ENCODE measurements around the gene SEC24B. TPM values are rescaled to one million over a fixed set of nuclear protein-coding genes. Genes with fewer than 3 reads are reported as not detected.
"Not testable (repeated sequence)": the region's sequence is repeated elsewhere in the genome, so short reads cannot be mapped to it uniquely, and the experiment has no call there.

SEC24B gene
- total RNA-seq, 1 experiment from 2014 or later, result 21.7 TPM

DNA sequence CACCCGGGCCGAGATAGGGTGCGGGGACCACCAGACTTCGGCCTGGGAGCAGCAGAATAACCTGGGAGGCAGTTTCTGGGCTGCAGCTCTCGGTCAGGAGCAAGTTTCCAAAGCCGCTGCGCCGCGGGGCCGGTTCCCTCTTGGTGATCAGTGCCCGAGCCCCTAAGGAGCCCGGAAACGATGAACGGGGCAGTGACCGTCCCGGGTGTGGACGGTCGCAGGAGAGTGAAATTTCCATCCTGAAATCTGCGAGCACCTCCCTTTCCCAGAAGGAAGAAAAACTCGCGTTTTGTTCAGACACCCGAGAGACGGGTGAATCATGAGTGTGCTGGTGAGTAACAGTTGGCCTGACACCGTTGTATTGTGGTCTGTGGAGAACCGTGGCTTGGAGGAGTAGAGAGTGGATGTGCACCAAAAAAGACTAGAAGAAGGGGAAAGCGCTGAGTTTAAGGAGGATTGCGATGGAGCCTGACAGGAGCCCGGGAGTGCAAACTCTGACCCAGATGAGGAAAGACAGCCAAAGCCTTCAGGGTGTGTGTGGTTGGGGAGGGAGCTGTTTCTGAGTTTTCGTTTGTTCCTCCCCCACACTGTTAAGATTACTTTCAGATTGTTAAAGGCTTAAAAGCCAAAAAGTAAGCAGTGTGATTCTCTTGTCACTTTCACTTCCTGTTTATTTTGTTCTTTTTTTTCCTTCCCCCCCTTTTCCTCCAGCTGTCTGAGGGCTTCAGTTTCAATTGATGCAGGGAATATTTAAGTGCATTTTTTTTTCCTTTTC is 127.3 kb downstream of the SEC24B start:
- peak; percentile 75 for DNase-seq
- H3K27me3 ChIP-seq (ENCODE audit: control insufficient read depth, insufficient read depth, low read length), result peaks cover 2% of the 10 kb centered on the region; the same call in 1 of the 2 replicates

DNA sequence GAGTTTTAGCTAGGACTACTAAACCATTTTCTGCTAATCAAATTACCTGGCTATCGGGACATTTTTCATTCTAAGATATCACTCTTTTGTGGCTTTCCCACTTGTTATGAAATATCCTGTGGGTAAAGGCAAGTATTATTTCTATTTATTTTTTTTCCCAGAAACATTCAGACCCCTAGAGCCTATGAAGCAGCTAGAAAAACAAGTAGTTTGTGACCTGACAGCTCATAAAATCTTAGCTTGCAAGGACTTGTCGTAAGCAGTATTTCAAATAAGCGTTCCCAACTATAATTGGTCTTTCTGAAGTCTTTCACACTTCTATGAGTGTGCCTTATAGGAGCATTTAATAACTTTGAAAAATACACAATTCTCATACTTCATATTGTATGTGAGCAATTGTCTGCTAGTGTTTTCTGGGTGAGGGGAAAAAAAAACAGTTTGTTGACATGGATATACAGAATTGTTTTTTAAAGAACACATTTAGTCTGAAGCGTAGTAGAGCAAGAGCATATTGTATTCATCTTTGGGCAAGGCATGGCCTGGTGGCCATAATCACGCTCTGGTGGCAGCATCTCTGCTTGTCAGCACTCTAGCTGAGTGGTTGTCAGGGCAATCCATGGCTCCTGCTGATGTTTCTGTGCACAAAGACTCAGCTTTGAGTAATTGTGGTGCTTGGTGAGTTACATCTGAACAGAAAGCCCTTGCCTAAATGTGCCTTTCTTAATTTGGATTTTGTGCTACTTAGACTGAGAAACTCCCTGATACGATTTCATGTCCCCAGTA is 129.0 kb downstream of the SEC24B start:
- no peak for DNase-seq
- Histone ChIP-seq H3K4me3 (ENCODE audit: insufficient read depth, low read depth, low read length) (no peak overlapping the region), H3K36me3 (replicated peaks; ENCODE audit: control insufficient read depth, insufficient read depth, low read length) (no peaks in the 10 kb centered on the region), H3K27me3 (ENCODE audit: control insufficient read depth, insufficient read depth, low read length) (peaks cover 2% of the 10 kb centered on the region; the same call in 1 of the 2 replicates)

More for the DNA sequence above, 127.3 kb downstream of the SEC24B start:
- Histone ChIP-seq H3K36me3 (replicated peaks; ENCODE audit: control insufficient read depth, insufficient read depth, low read length) (no peaks in the 10 kb centered on the region), H3K4me3 (ENCODE audit: insufficient read depth, low read depth, low read length) (peak overlapping the region; percentile 60)

DNA sequence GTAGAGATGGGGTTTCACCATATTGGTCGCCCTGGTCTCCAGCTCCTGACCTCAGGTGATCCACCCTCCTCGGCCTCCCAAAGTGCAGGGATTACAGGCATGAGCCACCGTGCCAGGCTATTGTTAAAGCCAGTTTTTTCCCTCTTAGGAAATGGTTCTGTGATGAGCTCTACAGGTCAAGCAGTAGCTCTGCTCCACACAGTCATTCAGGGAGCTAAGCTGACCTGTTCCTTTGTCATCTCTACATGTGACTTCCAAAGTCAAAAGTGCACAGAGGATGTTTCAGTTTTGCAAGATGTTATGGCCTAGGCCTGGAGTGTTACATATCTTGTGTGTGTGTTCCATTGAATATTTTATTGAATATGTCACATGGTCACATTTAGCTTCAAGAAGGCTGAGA is 137.9 kb downstream of the SEC24B start:
- no peak for DNase-seq
- Histone ChIP-seq H3K36me3 (replicated peaks; ENCODE audit: control insufficient read depth, insufficient read depth, low read length) (no peaks in the 10 kb centered on the region), H3K4me3 (ENCODE audit: insufficient read depth, low read depth, low read length) (no peak overlapping the region), H3K27me3 (ENCODE audit: control insufficient read depth, insufficient read depth, low read length) (no peaks in the 10 kb centered on the region)

DNA sequence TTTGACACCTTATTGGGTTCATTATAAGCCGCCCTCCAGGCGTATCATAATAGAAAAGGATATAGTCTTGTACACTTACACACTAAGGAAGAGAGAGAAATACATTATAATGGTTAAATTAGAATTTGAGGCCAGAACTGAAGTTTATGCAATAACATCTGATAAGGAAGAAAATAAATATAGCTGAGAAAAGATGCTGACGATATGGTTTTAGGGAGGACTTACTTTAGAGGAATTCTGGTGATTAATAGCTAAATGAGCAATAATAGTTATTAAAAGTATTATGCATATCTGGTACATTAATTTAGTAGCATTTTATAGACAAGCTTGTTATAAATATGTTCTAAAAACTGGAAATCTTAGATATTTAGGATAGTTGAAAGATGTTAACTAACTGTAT is 138.5 kb downstream of the SEC24B start:
- no peaks in the 10 kb centered on the region for H3K36me3 ChIP-seq (replicated peaks; ENCODE audit: control insufficient read depth, insufficient read depth, low read length)
- no peak overlapping the region for H3K4me3 ChIP-seq (ENCODE audit: insufficient read depth, low read depth, low read length)
- no peak for DNase-seq
- H3K27me3 ChIP-seq (ENCODE audit: control insufficient read depth, insufficient read depth, low read length), result no peaks in the 10 kb centered on the region

DNA sequence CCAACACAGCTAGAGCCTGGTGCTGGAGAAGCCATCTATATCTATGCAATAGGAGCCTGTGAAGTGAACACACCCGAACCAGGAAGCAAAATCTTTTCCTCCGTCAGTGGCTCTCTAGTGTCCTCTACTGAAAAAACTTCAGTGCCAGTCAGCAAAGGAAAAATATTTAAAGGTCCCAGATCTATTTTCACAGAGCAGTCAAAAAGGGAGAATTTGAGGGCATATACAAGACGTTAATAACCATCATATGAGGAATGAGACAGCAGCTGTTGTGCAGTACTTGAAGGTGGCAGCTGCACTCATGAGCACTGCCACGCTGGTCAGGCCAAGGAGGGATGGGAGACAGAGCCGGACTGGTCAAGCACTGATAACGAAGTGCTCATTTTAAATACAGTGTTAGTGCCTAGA is 140.8 kb downstream of the SEC24B start:
- Histone ChIP-seq H3K4me3 (ENCODE audit: insufficient read depth, low read depth, low read length) (no peak overlapping the region), H3K36me3 (replicated peaks; ENCODE audit: control insufficient read depth, insufficient read depth, low read length) (no peaks in the 10 kb centered on the region), H3K27me3 (ENCODE audit: control insufficient read depth, insufficient read depth, low read length) (no peaks in the 10 kb centered on the region)
- peak; percentile 39 for DNase-seq

DNA sequence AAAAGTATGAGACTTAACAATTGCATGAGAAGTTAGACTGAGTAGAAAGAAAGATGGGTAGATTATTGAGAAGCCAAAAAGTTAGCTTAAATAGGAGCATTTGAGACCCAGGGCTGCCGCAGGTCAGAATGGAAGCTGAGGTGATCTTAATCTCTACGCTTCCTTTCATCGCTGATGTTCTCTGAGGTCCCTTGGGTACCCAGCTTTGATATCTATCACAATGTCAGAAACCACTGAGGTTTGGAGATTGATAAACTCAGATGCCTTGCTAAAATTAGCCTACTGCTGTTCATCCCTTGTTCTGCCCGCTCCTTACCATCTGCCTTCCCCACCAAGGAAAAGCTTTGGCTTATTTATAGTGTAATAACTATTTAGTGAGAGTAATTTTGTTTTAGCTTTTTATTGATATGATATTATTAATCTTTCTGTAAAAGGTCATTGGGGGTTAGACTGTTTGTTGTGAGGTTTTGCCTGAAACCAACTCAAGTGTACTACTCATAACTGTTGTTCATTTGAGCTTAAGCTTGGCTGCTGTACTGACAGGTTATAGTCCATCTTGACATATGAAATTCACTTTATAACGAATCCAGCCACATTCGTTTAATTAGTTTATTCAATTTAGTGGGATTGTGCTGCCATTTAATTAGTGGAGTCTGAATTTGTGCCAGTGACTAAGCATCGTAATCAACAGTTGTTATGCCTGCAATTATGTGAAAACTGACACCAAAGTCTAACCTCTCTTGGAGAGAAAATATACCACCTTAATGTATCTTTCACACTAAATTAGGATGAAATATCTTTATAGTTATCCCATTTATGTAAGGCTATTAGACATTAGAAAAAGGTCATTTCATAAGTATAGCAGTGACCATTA is 141.6 kb downstream of the SEC24B start:
- no peak for DNase-seq
- Histone ChIP-seq H3K4me3 (ENCODE audit: insufficient read depth, low read depth, low read length) (no peak overlapping the region), H3K27me3 (ENCODE audit: control insufficient read depth, insufficient read depth, low read length) (no peaks in the 10 kb centered on the region), H3K36me3 (replicated peaks; ENCODE audit: control insufficient read depth, insufficient read depth, low read length) (no peaks in the 10 kb centered on the region)

DNA sequence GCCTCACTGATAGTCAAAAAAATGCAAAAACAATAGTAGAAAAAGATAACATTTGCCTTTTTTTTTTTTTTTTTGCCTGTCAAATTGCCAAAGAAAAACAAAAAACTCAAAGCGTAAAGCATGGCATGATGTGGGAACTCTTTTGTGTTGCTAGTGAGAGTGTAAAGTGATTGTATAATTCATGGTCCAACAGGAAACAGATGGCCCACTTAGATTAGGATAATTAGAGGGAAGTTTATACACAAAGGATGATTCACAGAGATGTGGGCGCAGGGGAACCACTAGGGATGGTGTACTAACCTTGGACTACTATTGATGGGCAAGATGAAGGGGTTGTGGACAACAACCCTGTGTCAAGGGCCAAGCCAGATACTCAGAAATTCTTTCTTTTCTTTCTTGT is 142.8 kb downstream of the SEC24B start:
- Histone ChIP-seq H3K36me3 (replicated peaks; ENCODE audit: control insufficient read depth, insufficient read depth, low read length) (no peaks in the 10 kb centered on the region), H3K27me3 (ENCODE audit: control insufficient read depth, insufficient read depth, low read length) (no peaks in the 10 kb centered on the region), H3K4me3 (ENCODE audit: insufficient read depth, low read depth, low read length) (no peak overlapping the region)
- no peak for DNase-seq

DNA sequence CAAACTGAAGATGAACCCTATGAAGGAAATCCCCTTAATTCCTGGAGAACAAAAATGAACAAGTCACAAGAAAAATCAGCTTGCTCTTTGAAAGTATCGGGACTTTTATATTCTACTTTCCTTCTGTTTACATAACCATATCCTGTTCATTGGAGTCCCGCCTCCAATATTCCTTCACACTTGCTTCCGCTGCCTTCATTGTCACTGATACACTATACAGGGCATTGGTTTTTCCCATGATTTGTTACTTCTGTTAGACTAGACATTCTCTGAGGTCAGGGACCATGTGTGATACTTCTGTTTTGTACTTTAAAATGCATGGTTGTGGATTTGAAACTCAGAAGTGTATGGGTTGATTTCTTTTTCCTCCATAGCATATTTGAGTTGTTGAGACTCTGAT is 145.2 kb downstream of the SEC24B start:
- DNase-seq, result no peak
- Histone ChIP-seq H3K27me3 (ENCODE audit: control insufficient read depth, insufficient read depth, low read length) (no peaks in the 10 kb centered on the region), H3K4me3 (ENCODE audit: insufficient read depth, low read depth, low read length) (no peak overlapping the region), H3K36me3 (replicated peaks; ENCODE audit: control insufficient read depth, insufficient read depth, low read length) (no peaks in the 10 kb centered on the region)

DNA sequence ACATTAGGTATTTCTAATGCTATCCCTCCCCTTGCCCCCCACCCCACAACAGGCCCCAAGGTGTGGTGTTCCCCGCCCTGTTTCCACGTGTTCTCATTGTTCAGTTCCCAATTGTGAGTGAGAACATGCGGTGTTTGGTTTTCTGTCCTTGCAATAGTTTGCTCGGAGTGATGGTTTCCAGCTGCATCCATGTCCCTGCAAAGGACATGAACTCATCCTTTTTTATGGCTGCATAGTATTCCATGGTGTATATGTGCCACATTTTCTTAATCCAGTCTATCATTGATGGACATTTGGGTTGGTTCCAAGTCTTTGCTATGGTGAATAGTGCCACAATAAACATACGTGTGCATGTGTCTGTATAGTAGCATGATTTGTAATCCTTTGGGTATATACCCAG is 146.4 kb downstream of the SEC24B start:
- H3K36me3 ChIP-seq (replicated peaks; ENCODE audit: control insufficient read depth, insufficient read depth, low read length), result not testable (repeated sequence)

DNA sequence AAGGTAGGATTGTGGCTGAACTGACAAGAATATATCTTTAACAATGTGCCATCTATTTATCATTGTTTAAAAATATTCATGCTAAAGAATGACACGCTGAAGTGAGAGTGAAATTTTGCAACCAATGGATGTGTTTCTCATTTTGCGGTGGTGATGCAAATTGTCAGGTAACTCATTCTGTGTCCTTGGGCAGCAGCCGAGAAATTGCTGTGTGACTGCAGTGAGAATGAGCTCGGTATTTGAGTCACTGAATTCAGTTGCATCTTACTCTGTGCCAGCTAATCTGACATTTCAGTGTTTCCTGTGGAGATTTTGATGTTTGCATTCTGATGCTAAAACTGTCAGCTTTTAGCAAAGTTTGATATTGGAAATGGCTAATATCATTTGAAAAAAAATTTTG is 154.6 kb downstream of the SEC24B start:
- Histone ChIP-seq H3K4me3 (ENCODE audit: insufficient read depth, low read depth, low read length) (no peak overlapping the region), H3K27me3 (ENCODE audit: control insufficient read depth, insufficient read depth, low read length) (no peaks in the 10 kb centered on the region), H3K36me3 (replicated peaks; ENCODE audit: control insufficient read depth, insufficient read depth, low read length) (no peaks in the 10 kb centered on the region)
- DNase-seq, result no peak

More for the DNA sequence above, 146.4 kb downstream of the SEC24B start:
- DNase-seq; H3K4me3 ChIP-seq (ENCODE audit: insufficient read depth, low read depth, low read length); H3K27me3 ChIP-seq (ENCODE audit: control insufficient read depth, insufficient read depth, low read length): not testable (repeated sequence)

DNA sequence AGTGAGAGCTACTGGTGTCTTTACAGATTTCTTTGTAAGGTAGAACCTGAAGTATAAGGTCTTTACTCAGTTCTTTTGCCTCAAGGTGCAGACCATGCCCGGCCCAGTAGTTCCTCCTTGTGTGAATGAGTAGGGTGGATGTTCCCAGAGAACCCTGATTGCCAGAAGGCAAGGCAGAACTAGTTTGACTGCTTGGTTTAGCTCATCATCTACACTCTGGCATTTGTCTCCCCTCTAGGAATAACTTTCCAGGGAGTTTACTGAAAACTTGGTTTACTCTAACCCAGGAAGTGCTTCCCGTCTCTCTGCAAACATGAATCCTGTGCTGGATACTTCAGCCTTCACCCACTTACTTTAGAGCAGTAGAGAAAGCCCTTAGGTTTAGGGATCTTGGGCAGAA is 155.5 kb downstream of the SEC24B start:
- peak; percentile 14 for DNase-seq
- H3K4me3 ChIP-seq (ENCODE audit: insufficient read depth, low read depth, low read length), result no peak overlapping the region
- no peaks in the 10 kb centered on the region for H3K27me3 ChIP-seq (ENCODE audit: control insufficient read depth, insufficient read depth, low read length)
- H3K36me3 ChIP-seq (replicated peaks; ENCODE audit: control insufficient read depth, insufficient read depth, low read length), result no peaks in the 10 kb centered on the region

DNA sequence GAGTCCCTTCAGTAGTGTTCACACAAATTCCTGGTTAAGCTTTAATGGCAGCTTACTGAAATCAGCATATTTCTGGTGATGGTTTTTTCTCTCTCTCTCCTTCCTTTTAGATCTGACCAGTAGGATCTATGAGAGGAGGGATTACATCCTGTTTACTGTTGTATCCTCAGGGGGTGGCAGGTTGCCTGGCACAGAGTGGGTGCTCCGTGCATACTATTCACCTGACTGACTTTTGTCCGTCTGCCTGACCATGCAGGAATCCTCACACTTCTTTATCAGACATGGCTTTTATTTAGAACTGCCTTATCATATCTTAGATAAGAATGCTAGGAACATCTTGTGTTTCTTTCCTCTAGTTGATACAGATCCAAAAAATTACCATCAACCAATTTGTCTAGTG is 156.0 kb downstream of the SEC24B start:
- Histone ChIP-seq H3K36me3 (replicated peaks; ENCODE audit: control insufficient read depth, insufficient read depth, low read length) (no peaks in the 10 kb centered on the region), H3K4me3 (ENCODE audit: insufficient read depth, low read depth, low read length) (no peak overlapping the region), H3K27me3 (ENCODE audit: control insufficient read depth, insufficient read depth, low read length) (no peaks in the 10 kb centered on the region)
- DNase-seq, result peak; percentile 10

All from H7 (cell line).